Stimulated activated CD8-positive, alpha-beta memory T cell treated with anti-CD3 and anti-CD28 coated beads, Interleukin-7, amount 100 ng/mL, for 4 hours (primary cell): ENCODE data around the gene TNS3.

Experiments
- DNase-seq, 2 donors: peaks; one replicate each; pipeline ENCODE4 v3.0.0-alpha.2; 2020; ENCODE audit warnings: low read depth in 2 of 2

Gene TNS3

GRCh38 chr7:47407136-47407535, 174.8 kb downstream of the TNS3 start:
- DNase-seq, result no peak

DNA sequence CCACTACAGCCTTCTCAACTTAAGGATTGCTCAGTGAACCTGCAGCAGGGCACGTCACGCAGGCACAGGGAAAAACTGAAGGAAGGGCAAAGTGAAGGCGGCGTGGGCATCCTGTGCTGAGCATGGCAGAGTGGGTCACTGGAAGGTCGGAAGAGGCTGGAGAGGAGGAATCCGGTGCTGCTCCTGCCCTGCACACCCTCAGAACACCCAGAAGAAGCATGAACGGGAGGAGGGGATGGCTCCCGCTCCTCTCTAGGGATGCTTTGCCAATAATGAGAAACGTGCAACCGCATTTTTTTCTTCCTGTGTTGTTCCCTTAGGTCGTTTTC, 175.1 kb downstream of the TNS3 start:
- no peak for DNase-seq

DNA sequence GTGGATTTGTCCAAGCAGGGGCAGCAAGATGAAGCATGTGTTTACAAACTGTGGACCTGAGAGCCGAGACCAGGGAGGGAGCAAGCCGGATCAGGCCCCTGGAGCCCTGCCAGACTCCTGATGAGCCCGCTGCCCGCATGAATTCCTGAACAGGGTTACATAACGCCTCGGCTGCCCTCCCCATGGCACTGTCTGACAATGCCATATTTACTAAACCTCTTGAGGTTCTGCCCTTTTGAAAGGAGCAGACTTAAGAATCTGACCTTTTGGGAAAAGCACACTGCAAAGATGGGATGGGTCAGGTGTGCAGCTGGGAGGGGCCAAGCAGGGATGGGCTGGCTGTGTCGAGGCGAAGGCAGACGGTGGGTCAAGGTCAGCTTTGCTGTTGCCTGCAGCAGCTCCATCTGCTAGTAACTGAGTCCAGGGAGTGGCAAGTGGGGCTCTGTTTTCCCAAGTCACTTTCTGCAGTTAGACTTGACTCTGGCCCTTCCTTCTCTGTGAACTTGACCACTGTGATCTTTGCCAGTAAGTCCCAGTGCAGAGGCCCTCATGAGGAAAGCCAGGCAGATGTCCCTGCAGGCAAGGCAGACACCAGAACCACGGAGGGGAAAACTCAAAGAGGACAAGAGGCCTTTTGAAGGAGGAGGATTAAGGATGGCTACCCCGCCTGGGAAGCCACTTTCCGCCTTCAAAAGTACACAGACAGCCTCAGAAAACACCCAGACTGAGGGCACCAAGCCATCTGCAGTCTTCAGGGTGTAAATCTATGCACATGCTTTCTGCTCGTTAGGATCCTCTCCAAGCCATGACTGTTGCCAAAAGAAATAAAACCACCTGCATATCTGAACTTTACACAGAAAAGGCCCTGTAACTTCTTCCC, 175.8 kb downstream of the TNS3 start:
- no peak for DNase-seq

- DNase-seq, result no peak
Observed at GRCh38 chr7:47405286-47405904, 176.5 kb downstream of the TNS3 start.

- DNase-seq, result no peak
Observed at GRCh38 chr7:47404010-47404409, 177.9 kb downstream of the TNS3 start.

DNA sequence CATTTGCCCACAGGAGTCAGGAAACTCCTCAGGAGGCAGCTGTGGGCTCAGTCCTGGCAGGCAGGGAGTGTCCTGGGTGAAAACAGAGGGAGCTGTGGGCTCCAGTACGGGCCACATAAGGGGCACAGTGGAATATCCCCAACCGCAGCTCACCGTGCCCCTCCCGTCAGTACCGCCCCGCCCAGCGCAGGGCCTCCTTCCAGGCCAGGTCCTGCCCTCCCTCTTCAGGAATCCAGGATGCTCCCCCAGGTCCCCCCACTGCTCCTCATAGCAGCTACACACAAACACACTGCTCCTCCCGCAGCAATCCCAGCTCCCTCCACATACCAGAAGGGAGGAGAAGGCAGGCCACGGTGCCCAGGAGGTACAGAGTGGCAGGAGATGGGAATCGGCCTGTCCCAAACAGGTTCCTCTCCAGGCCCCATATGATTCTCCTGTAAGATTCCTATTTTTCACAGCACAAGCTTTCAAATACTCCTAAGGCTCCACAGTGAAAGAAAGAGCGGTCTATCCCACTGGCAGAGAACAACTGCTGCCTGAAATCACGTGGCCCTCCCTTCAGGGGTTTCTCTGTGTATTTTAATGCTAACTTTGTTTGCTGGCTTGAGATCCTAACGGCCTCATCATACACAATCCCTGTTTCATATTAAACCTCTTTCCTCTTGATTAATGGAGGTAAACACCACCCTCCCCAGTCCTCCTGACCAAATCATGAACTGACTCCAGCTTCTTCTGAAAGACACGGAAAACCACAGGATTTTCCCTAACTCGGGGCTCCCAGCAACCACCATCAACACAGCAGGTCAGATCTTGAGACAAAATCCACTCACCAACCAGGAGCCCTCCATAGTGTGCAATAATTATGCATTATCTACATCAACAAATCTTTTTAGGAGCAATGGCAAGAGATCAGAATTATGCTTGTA, 178.7 kb downstream of the TNS3 start:
- no peak for DNase-seq

DNA sequence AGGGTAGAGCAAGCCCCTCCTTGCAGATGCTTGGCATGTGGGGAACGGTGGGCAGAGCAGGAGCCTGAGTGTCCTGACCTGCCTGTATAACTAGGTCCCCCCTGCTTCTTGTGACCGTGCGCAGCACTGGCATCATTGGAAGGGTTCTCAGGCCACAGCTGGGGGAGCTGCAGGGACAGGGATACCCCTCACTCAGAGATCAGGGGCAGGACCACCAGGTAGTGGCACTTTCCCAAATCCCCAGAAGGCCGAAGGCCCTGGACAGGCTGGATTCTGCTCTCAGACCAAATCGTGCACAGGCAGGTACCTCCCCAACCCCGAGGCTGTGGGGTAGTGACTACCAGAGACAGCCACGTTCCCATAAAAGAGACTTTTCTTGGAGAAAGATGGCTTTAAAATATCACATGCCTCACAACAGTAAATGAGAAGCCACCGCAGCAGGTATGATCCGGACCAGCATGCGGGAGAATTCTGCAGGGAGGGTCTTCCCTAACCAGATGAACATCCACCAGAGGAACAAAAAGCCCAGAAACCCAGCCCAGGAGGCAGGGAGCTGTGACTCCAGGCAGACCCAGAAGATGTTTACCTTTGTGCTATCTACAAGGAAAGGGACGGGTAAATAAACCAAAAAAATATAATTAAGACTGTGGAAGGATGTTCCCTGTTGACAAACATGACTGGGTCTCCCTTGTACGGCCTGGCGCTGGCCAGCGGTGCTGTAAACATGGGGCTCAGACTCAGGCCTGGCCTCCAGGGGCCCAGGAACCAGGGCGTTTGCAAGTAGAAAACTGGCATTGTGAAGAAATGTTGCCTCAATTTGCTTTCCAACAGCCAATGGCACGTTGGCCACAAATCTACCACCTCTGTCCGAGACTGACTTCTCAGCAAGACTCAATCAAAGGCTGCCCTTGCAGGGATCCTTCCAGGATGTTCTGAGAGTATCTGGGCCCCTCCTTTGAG, 180.0 kb downstream of the TNS3 start:
- DNase-seq, result no peak

GRCh38 chr7:47400741-47401206, 181.1 kb downstream of the TNS3 start:
- DNase-seq, result no peak

GRCh38 chr7:47400001-47400400, 181.9 kb downstream of the TNS3 start:
- DNase-seq, result no peak

GRCh38 chr7:47394751-47395252, 187.1 kb downstream of the TNS3 start:
- DNase-seq, result no peak

DNA sequence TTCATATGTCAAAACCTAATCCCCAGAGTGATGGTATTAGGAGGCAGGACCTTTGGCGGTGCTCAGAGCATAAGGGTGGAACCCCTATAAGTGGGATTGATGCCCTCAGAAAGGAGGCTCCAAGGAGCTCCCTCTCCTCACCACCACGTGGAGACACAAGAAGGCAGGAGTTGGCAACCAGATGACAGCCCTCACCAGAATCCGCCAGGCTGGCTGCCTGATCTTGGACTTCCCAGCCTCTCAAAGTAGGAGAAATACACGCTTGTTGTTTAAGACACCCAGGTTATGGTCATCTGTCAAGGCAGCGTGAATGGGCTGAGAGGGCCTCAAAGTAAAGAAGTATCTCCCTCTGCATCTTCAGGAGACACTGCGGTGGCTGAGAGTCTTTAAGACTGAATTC, 187.7 kb downstream of the TNS3 start:
- DNase-seq, result no peak

GRCh38 chr7:47393406-47393805, 188.5 kb downstream of the TNS3 start:
- DNase-seq, result no peak

DNA sequence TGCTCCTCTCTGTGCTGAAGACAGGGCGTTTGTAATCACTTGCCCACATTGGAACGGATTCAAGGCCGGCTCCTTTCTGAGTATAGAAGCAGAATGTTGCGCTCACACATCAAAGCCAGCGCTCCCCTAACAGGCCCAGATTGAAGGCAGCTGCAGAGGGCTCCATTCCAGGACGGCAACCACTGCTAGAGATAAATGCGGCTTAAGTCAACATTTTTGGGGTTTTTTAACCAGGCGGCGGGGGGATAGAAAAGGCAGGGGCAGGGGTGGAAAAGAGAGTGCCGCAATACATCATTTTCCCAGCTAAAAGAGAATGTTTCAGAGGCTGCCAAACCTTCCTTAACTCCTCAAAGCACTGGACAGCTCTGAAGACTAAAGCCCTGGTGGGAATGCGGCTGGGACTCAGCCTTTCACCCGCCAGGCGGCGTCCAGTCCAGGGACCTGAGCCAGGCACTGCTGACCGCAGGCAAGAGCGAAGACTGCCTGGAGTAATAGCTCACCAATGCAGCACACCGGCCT, 189.6 kb downstream of the TNS3 start:
- DNase-seq, result no peak

- DNase-seq, result no peak
Observed at GRCh38 chr7:47391726-47392125, 190.2 kb downstream of the TNS3 start.

DNA sequence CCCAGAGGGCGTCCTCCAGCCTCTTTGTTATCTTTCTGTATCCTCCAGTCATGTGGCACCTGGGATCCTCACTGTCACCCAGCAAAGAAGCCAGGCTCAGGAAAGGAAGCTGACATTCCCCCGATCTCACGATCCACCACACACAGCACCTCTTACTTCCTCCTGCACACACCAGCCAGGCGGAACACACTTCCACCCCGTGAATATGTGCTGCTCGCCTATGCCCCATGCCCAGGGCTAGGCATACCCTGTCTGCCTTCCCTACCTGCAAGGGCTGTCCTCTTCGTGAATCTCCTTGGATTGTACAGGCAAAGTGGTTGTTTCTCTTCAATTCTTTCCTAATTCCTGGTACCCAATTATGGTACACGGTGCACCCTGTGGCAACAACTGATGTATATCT, 191.0 kb downstream of the TNS3 start:
- no peak for DNase-seq

- DNase-seq, result no peak
Observed at GRCh38 chr7:47389923-47390630, 191.8 kb downstream of the TNS3 start.

GRCh38 chr7:47389171-47389922, 192.6 kb downstream of the TNS3 start:
- DNase-seq, result no peak

DNA sequence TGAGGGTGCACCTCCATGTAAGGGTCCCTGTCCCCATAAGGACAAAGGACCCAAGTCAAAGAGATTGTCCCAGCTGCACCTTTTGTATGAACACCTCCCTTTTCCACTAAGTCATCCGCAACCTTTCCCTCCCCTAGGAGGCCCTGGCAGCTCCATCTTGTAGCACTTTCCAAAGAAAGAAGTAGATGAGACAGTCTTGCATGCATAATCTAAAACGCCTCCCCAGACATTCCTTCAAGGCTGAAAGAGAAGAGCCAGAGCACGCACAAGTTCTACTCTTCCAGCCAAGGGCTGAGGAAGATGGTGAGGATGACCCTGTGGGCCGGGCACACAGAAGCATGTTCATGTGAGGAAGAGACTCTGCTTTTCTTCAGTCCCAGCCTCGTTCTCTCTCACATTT, 194.4 kb downstream of the TNS3 start:
- DNase-seq, result no peak

- DNase-seq, result no peak
Observed at GRCh38 chr7:47386273-47386835, 195.6 kb downstream of the TNS3 start.
